AG08395 (cell line): ENCODE results near the gene KIF16B.
"Not testable (repeated sequence)": the region's sequence is repeated elsewhere in the genome, so short reads cannot be mapped to it uniquely, and the experiment has no call there.

Experiments used
- DNase-seq: peaks from one replicate; pipeline ENCODE4 v3.0.0; 2012; ENCODE audit warnings: mixed read lengths, low spot score

The KIF16B gene

GRCh38 chr20:16476032-16476431 lies 97.2 kb downstream of the KIF16B start:
- peak; percentile 54 for DNase-seq

GRCh38 chr20:16475225-16475624 lies 98.0 kb downstream of the KIF16B start:
- no peak for DNase-seq

GRCh38 chr20:16474363-16474762 lies 98.9 kb downstream of the KIF16B start:
- no peak for DNase-seq

GRCh38 chr20:16472045-16472872 lies 101.0 kb downstream of the KIF16B start:
- no peak for DNase-seq

GRCh38 chr20:16469395-16469905 lies 103.8 kb downstream of the KIF16B start:
- no peak for DNase-seq

GRCh38 chr20:16462711-16463110 lies 110.5 kb downstream of the KIF16B start:
- DNase-seq, result no peak

- peak; percentile 82 for DNase-seq
These were observed 114.1 kb downstream of the KIF16B start for GRCh38 chr20:16459019-16459700.

GRCh38 chr20:16457514-16457913 lies 115.7 kb downstream of the KIF16B start:
- DNase-seq, result no peak

GRCh38 chr20:16455324-16455723 lies 117.9 kb downstream of the KIF16B start:
- no peak for DNase-seq

- DNase-seq, result no peak
These were observed 121.3 kb downstream of the KIF16B start for GRCh38 chr20:16451982-16452381.

- DNase-seq, result no peak
These were observed 122.2 kb downstream of the KIF16B start for GRCh38 chr20:16451001-16451400.

GRCh38 chr20:16446991-16447390 lies 126.3 kb downstream of the KIF16B start:
- DNase-seq, result no peak

GRCh38 chr20:16446246-16446645 lies 127.0 kb downstream of the KIF16B start:
- no peak for DNase-seq

- no peak for DNase-seq
These were observed 127.8 kb downstream of the KIF16B start for GRCh38 chr20:16445482-16445881.

- DNase-seq, result peak; percentile 35
These were observed 129.0 kb downstream of the KIF16B start for GRCh38 chr20:16444057-16444777.

GRCh38 chr20:16441546-16442164 lies 131.6 kb downstream of the KIF16B start:
- no peak for DNase-seq

- DNase-seq, result no peak
These were observed 132.6 kb downstream of the KIF16B start for GRCh38 chr20:16440686-16441085.

- DNase-seq, result not testable (repeated sequence)
These were observed 133.7 kb downstream of the KIF16B start for GRCh38 chr20:16439540-16439939.

GRCh38 chr20:16438100-16438499 lies 135.1 kb downstream of the KIF16B start:
- no peak for DNase-seq

GRCh38 chr20:16437387-16437996 lies 135.8 kb downstream of the KIF16B start:
- no peak for DNase-seq

GRCh38 chr20:16434062-16434664 lies 139.1 kb downstream of the KIF16B start:
- DNase-seq, result peak; percentile 37
